Osteoblast (primary cell): ENCODE data around the gene SORCS1. TPM values are rescaled to one million over a fixed set of nuclear protein-coding genes. Genes with fewer than 3 reads are reported as not detected.
A peak's percentile ranks its signal among the peaks of the same experiment; 100 is the strongest.

Source experiments
- DNase-seq: peaks from one replicate; pipeline ENCODE4 v3.0.0; 2011; ENCODE audit warnings: low spot score, mixed read lengths; ENCODE audit not compliant: insufficient read length; ENCODE audit errors: missing footprints
- H2AFZ ChIP-seq: 2 replicates; pipeline ENCODE4 v1.6.0; 2011; ENCODE audit warnings: mild to moderate bottlenecking, low read length
- H3K27ac ChIP-seq: 2 replicates; pipeline ENCODE4 v1.5.1; 2011; ENCODE audit warnings: mild to moderate bottlenecking, low read depth, low read length, moderate library complexity
- H3K27me3 ChIP-seq: 2 replicates; pipeline ENCODE4 v1.6.0; 2012; ENCODE audit warnings: mild to moderate bottlenecking, control low read depth, inconsistent platforms, low read length, moderate library complexity; ENCODE audit not compliant: insufficient read depth
- H3K36me3 ChIP-seq: 2 replicates; pipeline ENCODE4 v1.5.1; 2011; ENCODE audit warnings: mild to moderate bottlenecking, low read length, control low read depth, moderate library complexity; ENCODE audit not compliant: insufficient read depth
- H3K4me1 ChIP-seq: 2 replicates; pipeline ENCODE4 v1.5.1; 2011; ENCODE audit warnings: mild to moderate bottlenecking, low read length, control low read depth, moderate library complexity; ENCODE audit not compliant: insufficient read depth
- H3K4me2 ChIP-seq: 2 replicates; pipeline ENCODE4 v1.6.0; 2011; ENCODE audit warnings: mild to moderate bottlenecking, low read length; ENCODE audit not compliant: insufficient read depth
- H3K4me3 ChIP-seq: fragments of 200-600 bp; sonication (generic); 3 replicates; pipeline ENCODE4 v1.5.1; 2012; ENCODE audit warnings: mild to moderate bottlenecking, low read length, inconsistent platforms; ENCODE audit not compliant: insufficient read depth
- H3K79me2 ChIP-seq: 2 replicates; pipeline ENCODE4 v1.6.0; 2012; ENCODE audit warnings: mild to moderate bottlenecking, low read length, control low read depth, inconsistent platforms; ENCODE audit not compliant: insufficient read depth
- H3K9me3 ChIP-seq: 2 replicates; pipeline ENCODE4 v1.5.1; 2011; ENCODE audit warnings: low read depth, low read length, control low read depth
- H4K20me1 ChIP-seq: 2 replicates; pipeline ENCODE4 v1.6.0; 2012; ENCODE audit warnings: mild to moderate bottlenecking, low read length, control low read depth; ENCODE audit not compliant: insufficient read depth
- CTCF ChIP-seq: IDR thresholded peaks from 2 replicates; pipeline ENCODE4 v1.5.1; 2011; ENCODE audit warnings: mild to moderate bottlenecking, low read depth, low read length, moderate library complexity; ENCODE audit errors: extremely low read depth
- total RNA-seq: library from RNA; depleted of rRNA; stranded (reverse); fragments of >200 nt; gene quantifications from 2 replicates; pipeline ENCODE4 v1.2.3, GENCODE V29; 2012

Gene SORCS1
- total RNA-seq, 1 donor, result not detected

- Histone ChIP-seq H4K20me1 (no peaks in the 10 kb centered on the region), H3K9me3 (no peaks in the 10 kb centered on the region), H3K27me3 (no peaks in the 10 kb centered on the region), H3K27ac (no peak overlapping the region), H3K4me1 (no peaks in the 10 kb centered on the region), H2AFZ (no peak overlapping the region), H3K79me2 (no peaks in the 10 kb centered on the region), H3K4me3 (no peak overlapping the region), H3K4me2 (no peak overlapping the region), H3K36me3 (no peaks in the 10 kb centered on the region)
- no peak for TF ChIP-seq CTCF
- DNase-seq, result peak; percentile 29
Observed at GRCh38 chr10:106772957-106773356, 391.5 kb downstream of the SORCS1 start.

- TF ChIP-seq CTCF, result no peak
- no peak for DNase-seq
- Histone ChIP-seq H3K4me1 (no peaks in the 10 kb centered on the region), H3K27ac (no peak overlapping the region), H3K4me3 (no peak overlapping the region), H2AFZ (no peak overlapping the region), H3K27me3 (no peaks in the 10 kb centered on the region), H3K9me3 (no peaks in the 10 kb centered on the region), H3K79me2 (no peaks in the 10 kb centered on the region), H3K4me2 (no peak overlapping the region), H3K36me3 (no peaks in the 10 kb centered on the region), H4K20me1 (no peaks in the 10 kb centered on the region)
Observed at GRCh38 chr10:106771154-106771553, 393.4 kb downstream of the SORCS1 start.

DNA sequence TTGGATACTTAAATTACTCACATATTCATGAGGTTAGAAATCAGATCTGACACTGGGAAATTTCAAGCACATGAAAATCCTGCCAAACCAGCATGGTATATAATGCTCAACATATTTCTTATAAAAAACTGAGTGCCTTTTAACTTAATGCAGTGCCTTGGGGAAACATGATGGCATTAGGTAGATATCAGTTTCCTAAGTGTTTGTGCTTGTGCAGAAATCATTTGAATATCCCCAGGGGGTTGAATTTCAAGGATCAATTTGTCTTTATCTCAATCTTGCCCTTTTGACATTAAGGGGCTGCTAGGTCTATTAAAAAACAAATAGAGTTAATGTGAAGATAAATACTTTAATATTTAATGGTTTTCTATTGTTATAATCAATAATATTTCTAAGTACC lies 396.3 kb downstream of the SORCS1 start:
- no peak overlapping the region for H3K4me3 ChIP-seq

GRCh38 chr10:106765928-106766327 lies 398.6 kb downstream of the SORCS1 start:
- DNase-seq, result no peak
- no peaks in the 10 kb centered on the region for H3K27me3 ChIP-seq
- no peak overlapping the region for H2AFZ ChIP-seq
- no peak overlapping the region for H3K4me3 ChIP-seq
- H3K9me3 ChIP-seq, result no peaks in the 10 kb centered on the region
- no peak overlapping the region for H3K4me2 ChIP-seq
- H3K4me1 ChIP-seq, result no peaks in the 10 kb centered on the region
- H4K20me1 ChIP-seq, result no peaks in the 10 kb centered on the region
- no peaks in the 10 kb centered on the region for H3K36me3 ChIP-seq
- TF ChIP-seq CTCF, result no peak
- no peak overlapping the region for H3K27ac ChIP-seq
- H3K79me2 ChIP-seq, result no peaks in the 10 kb centered on the region

More for the DNA sequence above, 396.3 kb downstream of the SORCS1 start:
- H2AFZ ChIP-seq, result no peak overlapping the region
- H3K4me1 ChIP-seq, result no peaks in the 10 kb centered on the region
- no peaks in the 10 kb centered on the region for H4K20me1 ChIP-seq
- TF ChIP-seq CTCF, result no peak
- no peak overlapping the region for H3K4me2 ChIP-seq
- no peak for DNase-seq
- H3K9me3 ChIP-seq, result no peaks in the 10 kb centered on the region
- no peaks in the 10 kb centered on the region for H3K27me3 ChIP-seq
- no peaks in the 10 kb centered on the region for H3K36me3 ChIP-seq
- no peaks in the 10 kb centered on the region for H3K79me2 ChIP-seq
- H3K27ac ChIP-seq, result no peak overlapping the region
